Measurements from ENCODE around the gene PYM1. TPM values are rescaled to one million over a fixed set of nuclear protein-coding genes. Genes with fewer than 3 reads are reported as not detected.
A peak's percentile ranks its signal among the peaks of the same experiment; 100 is the strongest.

Gene PYM1
- total and polyA plus RNA-seq, 2 of the 4 experiments (the other 2 are of a cell fraction) = 26.5 to 27.8 TPM

- Histone ChIP-seq H3K56ac (ENCODE audit: extremely low read depth, insufficient read depth, low read length) (no peak overlapping the region), H3K18ac (ENCODE audit: low read depth, low read length) (no peak overlapping the region), H3K27ac (ENCODE audit: insufficient read depth, low read length) (no peak overlapping the region), H3K23ac (ENCODE audit: low read depth, low read length) (no peak overlapping the region), H3K36me3 (ENCODE audit: control insufficient read depth, insufficient read depth, low read length) (peaks cover 3% of the 10 kb centered on the region; the same call in 1 of the 2 replicates), H3K4me2 (ENCODE audit: low read depth, low read length) (peak overlapping the region; percentile 48; the same call in 1 of the 2 replicates), H3K4ac (ENCODE audit: low read depth, low read length) (no peak overlapping the region), H3K9ac (ENCODE audit: low read depth, low read length) (no peak overlapping the region), H2AK5ac (ENCODE audit: low read depth, low read length) (no peak overlapping the region), H3K9me1 (ENCODE audit: insufficient read depth, low read length) (no peaks in the 10 kb centered on the region), H2AK9ac (replicated peaks; ENCODE audit: low read depth, low read length, poor library complexity) (no peak overlapping the region), H4K5ac (ENCODE audit: low read depth, low read length) (no peak overlapping the region), H3K9me3 (ENCODE audit: control insufficient read depth, insufficient read depth, low read length) (no peaks in the 10 kb centered on the region), H3K14ac (replicated peaks; ENCODE audit: low read depth, low read length) (no peak overlapping the region), H3K27me3 (ENCODE audit: control insufficient read depth, insufficient read depth, low read length) (no peaks in the 10 kb centered on the region), H4K20me1 (ENCODE audit: insufficient read depth, low read length) (peaks cover 5% of the 10 kb centered on the region; the same call in 1 of the 2 replicates), H2AFZ (replicated peaks; ENCODE audit: low read length, poor library complexity) (no peak overlapping the region), H2BK15ac (ENCODE audit: low read depth, low read length) (no peak overlapping the region), H3K4me3 (ENCODE audit: insufficient read depth, low read depth, low read length) (no peak overlapping the region), H2BK120ac (ENCODE audit: low read depth, low read length) (no peak overlapping the region), H3K4me1 (ENCODE audit: control insufficient read depth, insufficient read depth, low read length) (peaks cover 2% of the 10 kb centered on the region), H3K79me1 (ENCODE audit: low read depth in 1 of 2, low read length in 2 of 2) (peaks cover 13 to 37% of the 10 kb centered on the region in 2 experiments), H4K91ac (ENCODE audit: insufficient read depth, low read depth, low read length) (no peak overlapping the region), H4K8ac (ENCODE audit: low read depth in 2 of 2, low read length in 2 of 2) (no peak overlapping the region), H2BK5ac (ENCODE audit: low read depth, low read length, poor library complexity, severe bottlenecking) (peak overlapping the region; percentile 24), H2BK20ac (ENCODE audit: low read depth, low read length) (no peak overlapping the region)
- in situ Hi-C loops (cut with MboI; ENCODE audit: low sequenced_read_pairs) (no loop called here), intact Hi-C loops (cut with micrococcal nuclease) (loop anchor here (5.0 kb wide), 1 partner anchor 37 kb away; no protein-coding TSS in a partner anchor), dilution Hi-C loops (cut with HindIII; ENCODE audit: low sequenced_read_pairs, unreplicated experiment) (no loop called here)
- no CpG with 5 or more reads among the region's 2 CpGs for WGBS, 2 experiments (ENCODE audit: extremely low coverage in 2 of 2, insufficient read length in 1 of 2)
- BruUV-seq (replicated peaks) = no TSS peak
- ChIA-PET POLR2A (ENCODE audit: unreplicated experiment) (interaction anchor here (0.7 kb wide), 1 partner anchor 23 kb away, joined by 5 read pairs; no protein-coding TSS in a partner anchor), CTCF (no interaction called here)
- TF ChIP-seq CHD1 (IDR thresholded peaks at IDR 0.05; ENCODE audit: low read depth, low read length) = no peak
- no peak for TF ChIP-seq RAD21 (IDR thresholded peaks at IDR 0.05; ENCODE audit: low read length)
- TF ChIP-seq RCOR1 (IDR thresholded peaks at IDR 0.05; ENCODE audit: insufficient replicate concordance, low read length) = no peak
- TF ChIP-seq FOS (IDR thresholded peaks at IDR 0.05; ENCODE audit: low read depth, low read length) = no peak
- no peak for TF ChIP-seq POLR2A (IDR thresholded peaks at IDR 0.05; ENCODE audit: low read depth, low read length)
- no peak for TF ChIP-seq USF2 (IDR thresholded peaks at IDR 0.05; ENCODE audit: low read depth, low read length)
- no peak for TF ChIP-seq MAZ (IDR thresholded peaks at IDR 0.05; ENCODE audit: borderline replicate concordance, low read depth, low read length)
- no peak for TF ChIP-seq ELK1 (IDR thresholded peaks at IDR 0.05; ENCODE audit: borderline replicate concordance, low read depth, low read length)
- no peak for TF ChIP-seq MXI1 (IDR thresholded peaks at IDR 0.05; ENCODE audit: borderline replicate concordance, low read depth, low read length)
- no peak for TF ChIP-seq NFE2L2 (IDR thresholded peaks at IDR 0.05; ENCODE audit: low read depth, low read length)
- no peak for TF ChIP-seq CTCF (conservative IDR thresholded peaks at IDR 0.05; ENCODE audit: low read depth, low read length)
- no peak for TF ChIP-seq SMC3 (IDR thresholded peaks at IDR 0.05; ENCODE audit: low read depth, low read length)
- TF ChIP-seq MAFK (IDR thresholded peaks at IDR 0.05; ENCODE audit: low read depth, low read length) = no peak
- TF ChIP-seq BHLHE40 (IDR thresholded peaks at IDR 0.05; ENCODE audit: low read depth, low read length) = no peak
- no peak for ATAC-seq (ENCODE audit: low read depth)
- no peak for DNase-seq
These were observed 18.2 kb downstream of the PYM1 start for GRCh38 chr12:55909513-55909884.

All from IMR-90 (cell line).